DND-41 (cell line): Measurements from ENCODE around the gene TREM2.

Experiments used
- ATAC-seq: fragments of 200-7000 bp; cut with Tn5 transposase; 3 replicates; pipeline ENCODE4 v1.9.1; 2021; ENCODE audit warnings: low read depth; ENCODE audit not compliant: insufficient read depth
- DNase-seq: peaks from one replicate; pipeline ENCODE4 v3.0.0-alpha.2; 2020
- H2AFZ ChIP-seq: 2 replicates; pipeline ENCODE4 v1.6.0; 2012; ENCODE audit warnings: low read depth, low read length
- H3K27ac ChIP-seq: 2 replicates; pipeline ENCODE4 v1.5.1; 2012; ENCODE audit warnings: low read length, inconsistent platforms
- H3K27me3 ChIP-seq: fragments of 200-600 bp; sonication (generic); 2 replicates; pipeline ENCODE4 v1.6.0; 2012; ENCODE audit warnings: low read length, mild to moderate bottlenecking, inconsistent platforms; ENCODE audit not compliant: insufficient read depth, poor library complexity
- H3K36me3 ChIP-seq: 2 replicates; pipeline ENCODE4 v1.5.1; 2012; ENCODE audit warnings: low read length, inconsistent platforms; ENCODE audit not compliant: insufficient read depth
- H3K4me1 ChIP-seq: 2 replicates; pipeline ENCODE4 v1.5.1; 2012; ENCODE audit warnings: mild to moderate bottlenecking, low read length; ENCODE audit not compliant: insufficient read depth
- H3K4me2 ChIP-seq: 2 replicates; pipeline ENCODE4 v1.6.0; 2012; ENCODE audit warnings: mild to moderate bottlenecking, moderate library complexity, low read length, inconsistent platforms; ENCODE audit not compliant: insufficient read depth
- H3K4me3 ChIP-seq, 2 experiments: fragments of 200-600 bp in 1 of 2; shearing (Covaris generic) in 1 of 2; 2 replicates each; pipeline ENCODE4 v1.5.1; 2012 to 2016; ENCODE audit warnings: inconsistent platforms in 2 of 2, low read length in 2 of 2, mild to moderate bottlenecking in 2 of 2, low read depth in 1 of 2, moderate library complexity in 1 of 2
- H3K79me2 ChIP-seq: 2 replicates; pipeline ENCODE4 v1.6.0; 2012; ENCODE audit warnings: low read length, inconsistent platforms; ENCODE audit not compliant: insufficient read depth
- H3K9ac ChIP-seq: 2 replicates; pipeline ENCODE4 v1.6.0; 2012; ENCODE audit warnings: low read depth, mild to moderate bottlenecking, inconsistent platforms, low read length, moderate library complexity
- H3K9me3 ChIP-seq: 2 replicates; pipeline ENCODE4 v1.5.1; 2012; ENCODE audit warnings: low read length, moderate library complexity, mild to moderate bottlenecking, inconsistent platforms; ENCODE audit not compliant: insufficient read depth, severe bottlenecking
- H4K20me1 ChIP-seq: 2 replicates; pipeline ENCODE4 v1.6.0; 2012; ENCODE audit warnings: low read length; ENCODE audit not compliant: insufficient read depth
- CTCF ChIP-seq: IDR thresholded peaks from 2 replicates; pipeline ENCODE4 v1.5.1; 2012; ENCODE audit warnings: borderline replicate concordance, low read length, moderate library complexity, mild to moderate bottlenecking; ENCODE audit not compliant: poor library complexity, severe bottlenecking; ENCODE audit errors: extremely low read depth
- EZH2 ChIP-seq: IDR thresholded peaks from 3 replicates; pipeline ENCODE4 v1.6.1; 2012; ENCODE audit warnings: borderline replicate concordance, low read depth, mild to moderate bottlenecking, moderate library complexity, low read length, inconsistent platforms; ENCODE audit not compliant: severe bottlenecking

The TREM2 gene

GRCh38 chr6:41132254-41132653 is 30.7 kb downstream of the TREM2 start:
- Histone ChIP-seq H4K20me1 (no peaks in the 10 kb centered on the region), H3K4me3 (no peak overlapping the region), H3K27me3 (no peaks in the 10 kb centered on the region), H3K4me1 (no peaks in the 10 kb centered on the region), H3K79me2 (no peaks in the 10 kb centered on the region), H3K9ac (no peak overlapping the region), H3K9me3 (no peaks in the 10 kb centered on the region), H3K4me2 (no peak overlapping the region), H3K27ac (no peak overlapping the region), H3K36me3 (peaks cover 6% of the 10 kb centered on the region; the same call in 1 of the 2 replicates), H2AFZ (no peak overlapping the region)
- no peak for TF ChIP-seq CTCF
- no peak for TF ChIP-seq EZH2
- ATAC-seq, result no peak
- DNase-seq, result no peak

GRCh38 chr6:41125282-41125681 is 37.6 kb downstream of the TREM2 start:
- no peak overlapping the region for H3K9ac ChIP-seq

GRCh38 chr6:41122918-41123317 is 40.0 kb downstream of the TREM2 start:
- Histone ChIP-seq H3K27me3 (no peaks in the 10 kb centered on the region), H3K79me2 (no peaks in the 10 kb centered on the region), H2AFZ (no peak overlapping the region), H3K36me3 (no peaks in the 10 kb centered on the region), H3K4me3 (no peak overlapping the region), H3K9ac (no peak overlapping the region), H4K20me1 (no peaks in the 10 kb centered on the region), H3K4me1 (no peaks in the 10 kb centered on the region), H3K27ac (no peak overlapping the region), H3K4me2 (no peak overlapping the region), H3K9me3 (no peaks in the 10 kb centered on the region)
- no peak for ATAC-seq
- no peak for TF ChIP-seq CTCF
- TF ChIP-seq EZH2, result no peak
- DNase-seq, result no peak

More at GRCh38 chr6:41125282-41125681, 37.6 kb downstream of the TREM2 start:
- no peaks in the 10 kb centered on the region for H3K9me3 ChIP-seq
- H3K4me3 ChIP-seq, result no peak overlapping the region
- H3K4me1 ChIP-seq, result no peaks in the 10 kb centered on the region
- no peaks in the 10 kb centered on the region for H3K36me3 ChIP-seq
- H3K27ac ChIP-seq, result no peak overlapping the region
- no peak for ATAC-seq
- TF ChIP-seq EZH2 (no peak), CTCF (no peak)
- H3K4me2 ChIP-seq, result no peak overlapping the region
- DNase-seq, result no peak
- no peaks in the 10 kb centered on the region for H4K20me1 ChIP-seq
- H3K27me3 ChIP-seq, result no peaks in the 10 kb centered on the region
- H3K79me2 ChIP-seq, result no peaks in the 10 kb centered on the region
- H2AFZ ChIP-seq, result no peak overlapping the region

DNA sequence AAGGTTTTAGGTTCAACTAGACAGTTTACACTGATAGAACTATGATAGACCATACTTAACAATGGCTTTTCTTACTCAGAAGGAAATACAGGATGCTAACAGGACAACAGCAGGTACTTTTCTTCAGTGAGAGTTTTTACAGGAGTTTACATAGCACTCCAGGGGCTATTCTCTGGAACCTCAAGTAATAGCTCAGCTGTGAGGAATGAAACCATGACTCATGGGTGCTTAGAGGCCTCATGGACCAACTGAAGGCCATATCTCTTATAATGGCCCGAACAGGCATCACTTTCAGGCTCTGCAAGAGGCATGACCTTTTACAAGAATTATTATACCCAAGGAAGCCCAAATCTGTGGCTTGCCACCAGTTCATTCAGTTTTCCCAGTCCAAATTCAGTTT is 40.5 kb downstream of the TREM2 start:
- DNase-seq (no peak), ATAC-seq (no peak)
- Histone ChIP-seq H3K4me3 (no peak overlapping the region), H2AFZ (no peak overlapping the region), H4K20me1 (no peaks in the 10 kb centered on the region), H3K9ac (no peak overlapping the region), H3K4me1 (no peaks in the 10 kb centered on the region), H3K27me3 (no peaks in the 10 kb centered on the region), H3K4me2 (no peak overlapping the region), H3K27ac (no peak overlapping the region), H3K9me3 (no peaks in the 10 kb centered on the region), H3K79me2 (no peaks in the 10 kb centered on the region), H3K36me3 (peaks cover under 1% of the 10 kb centered on the region; the same call in 1 of the 2 replicates)
- TF ChIP-seq EZH2 (no peak), CTCF (no peak)
